Uterus (tissue), 4 donors: Measurements from ENCODE around the gene DQX1. TPM values are rescaled to one million over a fixed set of nuclear protein-coding genes. Genes with fewer than 3 reads are reported as not detected.

Source experiments
- DNase-seq, 2 donors: peaks; one replicate each; pipeline ENCODE4 v3.0.0-alpha.2; 2019 to 2020
- H3K27ac ChIP-seq, 2 donors: fragments of 200-600 bp; sonication (generic); 1 replicate in 1 of 2; 2 replicates in 1 of 2; pipeline ENCODE4 v1.5.1; 2016 to 2018
- H3K27me3 ChIP-seq, 2 donors: fragments of 200-600 bp; sonication (generic); one replicate each; pipeline ENCODE4 v1.5.1; 2018 to 2019; ENCODE audit warnings: control low read depth in 1 of 2
- H3K36me3 ChIP-seq, 2 donors: fragments of 200-600 bp; sonication (generic); one replicate each; pipeline ENCODE4 v1.5.1; 2019; ENCODE audit warnings: control low read depth in 1 of 2
- H3K4me1 ChIP-seq, 2 donors: fragments of 200-600 bp; sonication (generic); one replicate each; pipeline ENCODE4 v1.5.1; 2018 to 2019; ENCODE audit warnings: control low read depth in 1 of 2
- H3K4me3 ChIP-seq, 2 donors: fragments of 200-600 bp; sonication (generic); 1 replicate in 1 of 2; 2 replicates in 1 of 2; pipeline ENCODE4 v1.5.1; 2018 to 2019; ENCODE audit warnings: mild to moderate bottlenecking in 1 of 2
- H3K9me3 ChIP-seq, 2 donors: fragments of 200-600 bp; sonication (generic); one replicate each; pipeline ENCODE4 v1.5.1; 2019; ENCODE audit warnings: control low read depth in 1 of 2
- POLR2A ChIP-seq, 2 donors: fragments of 450-650 bp; IDR thresholded peaks; one replicate each; pipeline ENCODE4 v1.6.1; 2016; ENCODE audit warnings: antibody characterized with exemption in 2 of 2, mild to moderate bottlenecking in 1 of 2, moderate library complexity in 1 of 2
- intact Hi-C: fragments of 100-400 bp; cut with DNase I; formaldehyde crosslinking; loops from one replicate; pipeline ENCODE4 v1.15.1; 2023; ENCODE audit warnings: low total_unique reads
- total RNA-seq, 4 donors: library from RNA; depleted of rRNA in 3 of 4; stranded (reverse); fragments of >200 nt in 3 of 4; gene quantifications; one replicate each; pipeline versions ENCODE4 v1.1.0 to v1.2.4, GENCODE V29; 2014 to 2023
- TF ChIP-seq, protein P1 (sequence below), 4 experiments: fragments of 200-600 bp in 2 of 4; fragments of 450-650 bp in 2 of 4; sonication (generic) in 2 of 4; IDR thresholded peaks; one replicate each; pipeline ENCODE4 v1.5.1; 2016 to 2019; ENCODE audit warnings: antibody characterized with exemption in 4 of 4, mild to moderate bottlenecking in 2 of 4, moderate library complexity in 1 of 4
- donor health status: DM: yes; HTN: yes; CAD: no.

Gene DQX1
- total RNA-seq, 4 donors from 2014 or later = not detected

DNA sequence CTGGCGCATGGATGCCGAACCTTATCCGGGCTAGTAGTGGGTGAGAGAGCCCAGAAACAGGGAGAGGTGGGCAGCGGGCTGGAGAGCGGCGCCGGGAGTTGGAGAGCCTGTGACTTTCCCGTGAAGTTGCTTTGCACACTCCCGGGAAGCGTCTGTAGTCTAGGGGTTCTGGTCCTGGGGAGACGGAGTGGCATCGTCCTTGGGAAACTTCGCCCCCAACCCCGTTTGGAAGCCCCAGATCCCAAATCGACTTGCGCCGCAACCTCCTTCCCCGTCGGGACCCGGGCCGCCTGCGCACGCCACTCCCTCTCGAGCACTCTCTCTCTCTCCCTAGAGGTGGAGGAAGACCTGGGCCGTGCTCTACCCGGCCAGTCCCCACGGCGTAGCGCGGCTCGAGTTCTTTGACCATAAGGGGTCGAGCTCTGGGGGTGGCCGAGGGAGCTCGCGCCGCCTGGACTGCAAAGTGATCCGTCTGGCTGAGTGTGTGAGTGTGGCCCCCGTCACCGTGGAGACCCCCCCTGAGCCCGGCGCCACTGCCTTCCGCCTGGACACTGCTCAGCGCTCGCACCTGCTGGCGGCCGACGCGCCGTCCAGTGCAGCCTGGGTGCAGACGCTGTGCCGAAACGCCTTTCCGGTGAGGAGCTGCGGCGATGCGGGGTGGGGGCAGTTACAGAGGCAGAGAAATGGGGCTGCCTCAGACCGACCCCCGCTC lies 28.9 kb upstream of the DQX1 start:
- H3K4me3 ChIP-seq = peak overlapping the region; percentile 59 to 81
- peak; percentile 43 to 52 for DNase-seq
- H3K27ac ChIP-seq = peak overlapping the region; percentile 84 to 88
- H3K36me3 ChIP-seq = no peaks in the 10 kb centered on the region
- H3K4me1 ChIP-seq = peaks cover 0 to 12% of the 10 kb centered on the region in 2 donors
- no peaks in the 10 kb centered on the region for H3K9me3 ChIP-seq
- intact Hi-C loops = no loop called here
- no peaks in the 10 kb centered on the region for H3K27me3 ChIP-seq
- TF ChIP-seq, protein P1, sequence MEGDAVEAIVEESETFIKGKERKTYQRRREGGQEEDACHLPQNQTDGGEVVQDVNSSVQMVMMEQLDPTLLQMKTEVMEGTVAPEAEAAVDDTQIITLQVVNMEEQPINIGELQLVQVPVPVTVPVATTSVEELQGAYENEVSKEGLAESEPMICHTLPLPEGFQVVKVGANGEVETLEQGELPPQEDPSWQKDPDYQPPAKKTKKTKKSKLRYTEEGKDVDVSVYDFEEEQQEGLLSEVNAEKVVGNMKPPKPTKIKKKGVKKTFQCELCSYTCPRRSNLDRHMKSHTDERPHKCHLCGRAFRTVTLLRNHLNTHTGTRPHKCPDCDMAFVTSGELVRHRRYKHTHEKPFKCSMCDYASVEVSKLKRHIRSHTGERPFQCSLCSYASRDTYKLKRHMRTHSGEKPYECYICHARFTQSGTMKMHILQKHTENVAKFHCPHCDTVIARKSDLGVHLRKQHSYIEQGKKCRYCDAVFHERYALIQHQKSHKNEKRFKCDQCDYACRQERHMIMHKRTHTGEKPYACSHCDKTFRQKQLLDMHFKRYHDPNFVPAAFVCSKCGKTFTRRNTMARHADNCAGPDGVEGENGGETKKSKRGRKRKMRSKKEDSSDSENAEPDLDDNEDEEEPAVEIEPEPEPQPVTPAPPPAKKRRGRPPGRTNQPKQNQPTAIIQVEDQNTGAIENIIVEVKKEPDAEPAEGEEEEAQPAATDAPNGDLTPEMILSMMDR (IDR thresholded peaks at IDR 0.05) = no peak
- no peak for TF ChIP-seq POLR2A (IDR thresholded peaks at IDR 0.05)

- Histone ChIP-seq H3K27me3 (no peaks in the 10 kb centered on the region), H3K4me3 (peak within 1 kb of the TSS; percentile 59 to 81), H3K27ac (peak within 1 kb of the TSS; percentile 84 to 88), H3K36me3 (no peaks in the 10 kb centered on the region), H3K4me1 (peaks cover 0 to 12% of the 10 kb centered on the region in 2 donors), H3K9me3 (no peaks in the 10 kb centered on the region)
- peak; percentile 87 to 89 for DNase-seq
- intact Hi-C loops = no loop called here
- TF ChIP-seq, protein P1 (IDR thresholded peaks at IDR 0.05) = peak in 1 of 4 experiments; percentile 23
- TF ChIP-seq POLR2A (IDR thresholded peaks at IDR 0.05) = peak in 1 of 2 donors; percentile 20
These were observed 28.1 kb upstream of the DQX1 start, which contains the start of the genes DOK1 and LOXL3 for GRCh38 chr2:74553892-74554819. Gene DOK1 (plus strand): TSS chr2:74554720. CDS start chr2:74554755, 35 bp downstream. Gene LOXL3 (minus strand): TSS chr2:74553942. CDS start chr2:74552634, 1,308 bp downstream.

DNA sequence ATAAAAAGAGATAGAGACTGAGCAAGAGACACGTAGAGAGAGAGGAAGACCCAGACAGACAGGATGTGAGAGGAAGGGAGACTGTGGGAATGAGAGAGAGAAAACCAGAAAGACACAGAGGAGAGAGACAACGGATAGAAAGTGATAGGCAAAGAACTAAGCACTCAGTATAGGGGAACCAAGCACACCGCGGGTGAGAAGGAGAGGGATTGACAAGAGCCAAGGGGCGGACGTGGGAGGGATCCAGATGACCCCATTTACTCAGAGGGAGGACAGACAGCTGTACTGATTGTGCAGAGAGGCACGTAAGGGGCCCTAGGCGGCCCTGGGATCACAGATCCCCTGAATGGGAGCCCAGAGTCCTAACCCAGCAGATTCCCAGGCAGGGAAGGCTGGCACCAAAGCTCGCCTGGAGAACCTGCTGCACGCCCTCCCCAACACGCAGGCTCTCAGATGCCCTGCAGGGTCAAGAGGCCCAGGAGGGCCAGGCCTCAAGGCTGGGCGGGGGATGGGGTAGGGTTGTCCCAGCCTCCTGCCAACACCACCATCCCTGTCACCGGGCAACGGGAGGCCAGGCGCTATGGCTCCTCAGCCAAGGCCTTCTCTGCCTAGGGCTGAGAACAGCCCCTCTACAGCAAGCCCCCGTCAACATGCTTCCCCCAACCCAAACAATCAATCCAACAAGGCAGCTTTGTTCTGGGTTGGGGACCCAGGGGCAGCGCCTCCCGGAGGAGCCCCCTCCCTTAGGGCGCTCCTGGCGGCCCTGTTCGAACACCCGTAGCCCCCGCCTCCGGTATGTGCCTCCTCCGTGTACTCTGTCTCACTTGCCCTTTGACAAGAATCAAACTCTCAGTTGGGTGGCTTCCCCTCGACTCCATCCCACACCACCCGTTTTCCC lies 27.1 kb upstream of the DQX1 start:
- intact Hi-C loops = no loop called here
- peak overlapping the region; percentile 84 to 88 for H3K27ac ChIP-seq

More for the DNA sequence above, 27.1 kb upstream of the DQX1 start:
- DNase-seq = peak in 1 of 2 donors; percentile 36
- Histone ChIP-seq H3K4me3 (peak overlapping the region; percentile 59 to 81), H3K9me3 (no peaks in the 10 kb centered on the region), H3K36me3 (no peaks in the 10 kb centered on the region), H3K4me1 (peaks cover 0 to 12% of the 10 kb centered on the region in 2 donors), H3K27me3 (no peaks in the 10 kb centered on the region)
- TF ChIP-seq, protein P1 (IDR thresholded peaks at IDR 0.05) = no peak
- TF ChIP-seq POLR2A (IDR thresholded peaks at IDR 0.05) = no peak
